ENCODE data around the gene WWOX.
"Not testable (repeated sequence)": the region's sequence is repeated elsewhere in the genome, so short reads cannot be mapped to it uniquely, and the experiment has no call there.

The WWOX gene

DNA sequence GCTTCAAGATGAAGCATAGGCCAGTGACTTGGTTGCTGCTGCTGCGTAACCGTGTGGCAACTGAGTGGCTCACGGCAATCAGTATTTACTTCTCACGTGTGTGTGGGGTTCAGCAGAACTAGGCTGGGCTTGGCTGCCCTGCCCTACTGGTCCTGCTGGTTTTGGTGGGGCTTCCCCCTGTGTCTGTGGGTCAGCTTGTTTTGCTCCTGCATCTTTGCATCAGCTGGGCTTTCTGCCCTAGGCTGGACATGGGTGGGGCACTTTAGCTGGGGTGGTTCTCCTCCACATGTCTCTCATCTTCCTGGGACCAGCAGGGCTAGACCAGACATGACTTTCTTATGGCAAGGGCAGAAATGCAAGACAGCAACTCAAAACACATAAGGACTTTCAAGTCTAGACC lies 950.6 kb downstream of the WWOX start:
- no peaks in the 10 kb centered on the region for H3K36me3 ChIP-seq
- no peak overlapping the region for H3K27ac ChIP-seq
- intact Hi-C loops (cut with DNase I; ENCODE audit: low total_unique reads), result no loop called here
- H3K9me3 ChIP-seq, result no peaks in the 10 kb centered on the region
- H3K27me3 ChIP-seq, result no peaks in the 10 kb centered on the region
- no peak overlapping the region for H3K4me3 ChIP-seq
- TF ChIP-seq, protein P1, sequence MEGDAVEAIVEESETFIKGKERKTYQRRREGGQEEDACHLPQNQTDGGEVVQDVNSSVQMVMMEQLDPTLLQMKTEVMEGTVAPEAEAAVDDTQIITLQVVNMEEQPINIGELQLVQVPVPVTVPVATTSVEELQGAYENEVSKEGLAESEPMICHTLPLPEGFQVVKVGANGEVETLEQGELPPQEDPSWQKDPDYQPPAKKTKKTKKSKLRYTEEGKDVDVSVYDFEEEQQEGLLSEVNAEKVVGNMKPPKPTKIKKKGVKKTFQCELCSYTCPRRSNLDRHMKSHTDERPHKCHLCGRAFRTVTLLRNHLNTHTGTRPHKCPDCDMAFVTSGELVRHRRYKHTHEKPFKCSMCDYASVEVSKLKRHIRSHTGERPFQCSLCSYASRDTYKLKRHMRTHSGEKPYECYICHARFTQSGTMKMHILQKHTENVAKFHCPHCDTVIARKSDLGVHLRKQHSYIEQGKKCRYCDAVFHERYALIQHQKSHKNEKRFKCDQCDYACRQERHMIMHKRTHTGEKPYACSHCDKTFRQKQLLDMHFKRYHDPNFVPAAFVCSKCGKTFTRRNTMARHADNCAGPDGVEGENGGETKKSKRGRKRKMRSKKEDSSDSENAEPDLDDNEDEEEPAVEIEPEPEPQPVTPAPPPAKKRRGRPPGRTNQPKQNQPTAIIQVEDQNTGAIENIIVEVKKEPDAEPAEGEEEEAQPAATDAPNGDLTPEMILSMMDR (IDR thresholded peaks at IDR 0.05), result no peak
- no peak for DNase-seq
- no peaks in the 10 kb centered on the region for H3K4me1 ChIP-seq

DNA sequence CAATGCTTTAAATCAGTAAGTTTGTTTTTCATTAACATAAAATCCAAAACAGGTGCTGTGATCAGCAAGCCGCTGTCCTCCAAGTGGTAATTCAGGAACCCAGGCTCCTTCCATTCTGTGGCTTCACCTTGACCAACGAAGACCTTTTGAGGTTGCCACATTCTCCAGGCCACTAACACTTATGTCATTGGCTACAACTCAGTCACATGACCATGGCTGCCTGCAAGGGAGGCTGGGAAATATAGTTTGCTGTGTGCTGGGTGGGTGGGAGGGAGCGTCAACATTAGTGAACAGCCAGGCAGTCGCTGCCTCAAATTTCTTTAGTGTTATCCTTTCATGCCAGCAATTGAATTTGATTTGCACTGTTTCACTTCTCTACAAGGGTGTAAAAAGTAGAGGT lies 951.9 kb downstream of the WWOX start:
- no peak overlapping the region for H3K27ac ChIP-seq
- TF ChIP-seq, protein P1 (IDR thresholded peaks at IDR 0.05), result no peak
- no peaks in the 10 kb centered on the region for H3K4me1 ChIP-seq
- no peak for DNase-seq
- H3K27me3 ChIP-seq, result no peaks in the 10 kb centered on the region
- H3K9me3 ChIP-seq, result no peaks in the 10 kb centered on the region
- intact Hi-C loops (cut with DNase I; ENCODE audit: low total_unique reads), result no loop called here
- H3K4me3 ChIP-seq, result no peak overlapping the region
- H3K36me3 ChIP-seq, result peaks cover 0 to 3% (median 0%) of the 10 kb centered on the region in 3 donors

DNA sequence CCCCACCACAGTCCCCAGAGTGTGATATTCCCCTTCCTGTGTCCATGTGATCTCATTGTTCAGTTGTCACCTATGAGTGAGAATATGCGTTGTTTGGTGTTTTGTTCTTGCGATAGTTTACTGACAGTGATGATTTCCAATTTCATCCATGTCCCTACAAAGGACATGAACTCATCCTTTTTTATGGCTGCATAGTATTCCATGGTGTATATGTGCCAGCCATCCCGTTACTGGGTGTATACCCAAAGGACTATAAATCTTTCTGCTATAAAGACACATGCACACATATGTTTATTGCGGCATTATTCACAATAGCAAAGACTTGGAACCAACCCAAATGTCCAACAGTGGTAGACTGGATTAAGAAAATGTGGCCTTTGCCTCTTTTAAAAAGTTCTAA lies 952.7 kb downstream of the WWOX start:
- H3K9me3 ChIP-seq; DNase-seq; H3K36me3 ChIP-seq; intact Hi-C loops (cut with DNase I; ENCODE audit: low total_unique reads); H3K27me3 ChIP-seq; H3K4me1 ChIP-seq; H3K27ac ChIP-seq; H3K4me3 ChIP-seq: not testable (repeated sequence)

DNA sequence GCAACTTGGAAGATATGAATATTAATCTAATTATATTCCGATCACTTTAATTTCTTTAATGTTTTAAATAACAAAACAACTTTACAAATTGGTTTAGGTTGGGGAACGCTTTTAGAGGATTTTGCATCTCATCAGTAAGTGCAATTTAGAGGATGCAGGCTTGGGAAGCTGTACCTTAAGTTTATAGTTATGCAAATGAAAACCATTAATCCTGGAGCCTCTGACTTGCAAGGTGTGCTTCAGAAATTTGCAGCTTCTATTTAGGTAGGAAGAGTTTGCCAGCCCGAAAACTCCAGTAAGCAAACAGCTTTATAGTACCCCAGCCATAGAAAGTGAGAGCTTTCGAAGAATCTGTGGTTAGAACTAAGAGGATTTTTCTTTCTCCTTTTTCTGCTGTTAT lies 954.1 kb downstream of the WWOX start:
- Histone ChIP-seq H3K4me3 (no peak overlapping the region), H3K4me1 (no peaks in the 10 kb centered on the region), H3K9me3 (no peaks in the 10 kb centered on the region), H3K27me3 (no peaks in the 10 kb centered on the region), H3K36me3 (peaks cover 0 to 3% (median 0%) of the 10 kb centered on the region in 3 donors), H3K27ac (no peak overlapping the region)
- no peak for DNase-seq
- intact Hi-C loops (cut with DNase I; ENCODE audit: low total_unique reads), result no loop called here
- TF ChIP-seq, protein P1 (IDR thresholded peaks at IDR 0.05), result no peak

DNA sequence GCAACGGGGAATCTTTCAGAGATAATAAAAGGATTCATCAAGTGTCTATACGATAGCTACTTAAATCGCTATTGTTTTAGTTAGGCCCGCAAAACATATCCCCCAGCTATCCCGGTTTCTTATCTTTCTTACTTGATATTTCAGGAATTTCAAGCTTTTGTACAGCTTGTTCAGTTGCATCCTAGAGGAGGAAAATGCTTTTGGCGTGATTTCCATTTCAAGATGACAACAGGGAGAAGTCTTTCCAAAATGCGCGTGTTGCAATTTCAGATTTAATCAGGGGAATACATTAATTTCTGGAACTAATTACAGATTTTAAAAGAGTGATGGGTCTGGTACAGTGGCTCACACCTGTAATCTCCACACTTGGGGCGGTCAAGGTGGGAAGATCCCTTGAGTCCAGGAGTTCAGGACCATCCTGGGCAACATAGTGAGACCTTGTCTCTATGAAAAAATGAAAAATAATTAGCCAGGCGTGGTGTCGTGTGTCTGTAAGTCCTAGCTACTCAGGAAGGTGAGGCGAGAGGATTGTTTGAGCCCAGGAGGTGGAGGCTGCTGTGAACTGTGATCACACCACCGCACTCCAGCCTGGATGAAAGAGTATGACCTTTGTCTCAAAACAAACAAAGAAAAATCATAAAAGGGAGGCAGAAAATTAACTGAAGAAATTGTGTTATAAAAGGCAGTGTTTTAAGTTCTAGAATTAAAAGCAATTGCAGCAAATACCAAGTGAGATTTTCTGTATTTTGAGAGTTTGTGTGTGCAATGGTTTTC lies 954.9 kb downstream of the WWOX start:
- TF ChIP-seq, protein P1 (IDR thresholded peaks at IDR 0.05), result no peak
- H3K27me3 ChIP-seq, result no peaks in the 10 kb centered on the region
- peaks cover 0 to 3% (median 0%) of the 10 kb centered on the region in 3 donors for H3K36me3 ChIP-seq
- intact Hi-C loops (cut with DNase I; ENCODE audit: low total_unique reads), result no loop called here
- H3K4me1 ChIP-seq, result no peaks in the 10 kb centered on the region
- no peak for DNase-seq
- H3K27ac ChIP-seq, result no peak overlapping the region
- no peak overlapping the region for H3K4me3 ChIP-seq
- no peaks in the 10 kb centered on the region for H3K9me3 ChIP-seq

DNA sequence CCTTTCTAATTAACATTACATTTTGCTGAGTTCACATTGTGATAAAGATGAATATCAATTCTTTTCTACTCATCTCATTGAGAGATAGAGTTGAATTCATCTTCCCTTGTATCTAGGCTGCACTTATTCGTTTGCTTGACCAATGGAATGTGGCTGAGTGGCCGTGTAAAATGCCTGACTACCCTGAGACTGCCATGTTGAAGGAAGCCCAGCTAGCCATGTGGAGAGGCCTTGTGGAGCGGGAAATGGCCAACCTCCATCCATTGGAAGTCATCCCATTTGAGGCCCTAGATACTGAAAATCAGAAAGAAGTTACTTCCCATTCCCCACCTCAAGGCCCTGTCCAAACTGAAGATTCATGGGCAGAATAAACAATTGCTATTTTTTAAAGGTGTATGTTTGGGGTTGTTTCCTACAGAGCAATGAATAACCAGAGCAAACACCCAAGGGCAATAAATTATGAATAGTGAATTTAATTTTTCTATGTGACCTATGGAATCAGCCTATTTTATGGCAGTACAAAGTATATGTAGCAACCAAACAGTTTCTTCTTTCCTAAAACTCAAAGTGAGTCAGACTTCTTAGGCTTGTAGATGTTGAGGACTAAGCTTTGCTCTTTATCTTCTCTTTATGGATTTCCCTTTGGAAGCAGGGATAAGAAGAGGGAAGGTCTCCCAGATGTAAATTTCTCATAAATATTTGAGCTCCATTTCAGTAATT lies 956.0 kb downstream of the WWOX start:
- H3K27me3 ChIP-seq, result no peaks in the 10 kb centered on the region

More for the DNA sequence above, 956.0 kb downstream of the WWOX start:
- Histone ChIP-seq H3K4me3 (no peak overlapping the region), H3K9me3 (no peaks in the 10 kb centered on the region), H3K36me3 (peaks cover 0 to 3% (median 0%) of the 10 kb centered on the region in 3 donors), H3K4me1 (no peaks in the 10 kb centered on the region), H3K27ac (no peak overlapping the region)
- intact Hi-C loops (cut with DNase I; ENCODE audit: low total_unique reads), result no loop called here
- TF ChIP-seq, protein P1 (IDR thresholded peaks at IDR 0.05), result no peak
- no peak for DNase-seq

All from tibial artery (tissue), 4 donors.